HG03342 (cell line): ENCODE measurements around the gene POP5.
A peak's percentile ranks its signal among the peaks of the same experiment; 100 is the strongest.
"Not testable (repeated sequence)": the region's sequence is repeated elsewhere in the genome, so short reads cannot be mapped to it uniquely, and the experiment has no call there.

ENCODE experiments used
- ATAC-seq: cut with Tn5 transposase; IDR thresholded peaks from one replicate; pipeline ENCODE4 v1.9.1; 2021; ENCODE audit warnings: mild to moderate bottlenecking, moderate library complexity; ENCODE audit not compliant: unreplicated experiment

Gene POP5

DNA sequence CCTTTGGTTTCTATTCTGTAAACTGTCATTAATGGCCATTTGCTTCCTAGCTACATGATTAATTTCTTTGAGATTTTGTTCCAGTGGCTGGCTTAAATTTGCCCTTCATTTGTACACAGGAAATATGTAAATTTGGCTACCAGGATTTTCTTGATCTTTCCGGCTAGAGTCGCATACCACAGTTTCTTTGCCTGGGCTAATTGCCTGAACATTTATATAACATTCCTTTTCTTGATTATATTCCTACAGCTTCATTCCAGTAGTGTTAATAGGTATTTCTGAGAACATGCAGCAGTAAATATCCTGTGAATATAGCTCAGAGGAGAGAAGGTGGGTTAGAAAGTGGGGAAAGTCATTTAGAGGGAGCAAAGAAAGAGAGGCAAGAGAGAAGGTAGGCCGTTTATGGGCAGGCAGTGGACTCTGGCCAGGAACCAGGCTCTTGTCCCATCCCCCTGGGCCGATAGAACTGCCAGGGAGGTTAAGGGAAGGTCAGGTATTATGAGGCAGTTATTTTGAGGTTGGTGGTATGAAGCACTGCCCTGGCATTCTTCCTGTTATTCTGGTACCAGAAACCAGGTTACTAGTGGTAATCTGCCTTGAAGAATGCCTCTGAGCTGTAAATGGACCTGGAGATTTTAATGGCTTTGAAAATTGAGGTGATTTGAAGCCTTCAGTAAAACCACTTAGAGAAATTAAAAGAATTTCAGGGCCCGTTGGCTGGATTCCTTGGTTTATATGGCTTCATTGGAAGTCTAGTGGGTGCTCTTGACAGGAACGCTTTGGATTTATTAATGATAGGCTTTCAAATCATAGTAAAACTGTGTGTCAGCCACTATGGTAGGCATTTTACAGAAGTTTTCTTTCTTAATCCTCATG is 42.7 kb downstream of the POP5 start:
- no peak for ATAC-seq

DNA sequence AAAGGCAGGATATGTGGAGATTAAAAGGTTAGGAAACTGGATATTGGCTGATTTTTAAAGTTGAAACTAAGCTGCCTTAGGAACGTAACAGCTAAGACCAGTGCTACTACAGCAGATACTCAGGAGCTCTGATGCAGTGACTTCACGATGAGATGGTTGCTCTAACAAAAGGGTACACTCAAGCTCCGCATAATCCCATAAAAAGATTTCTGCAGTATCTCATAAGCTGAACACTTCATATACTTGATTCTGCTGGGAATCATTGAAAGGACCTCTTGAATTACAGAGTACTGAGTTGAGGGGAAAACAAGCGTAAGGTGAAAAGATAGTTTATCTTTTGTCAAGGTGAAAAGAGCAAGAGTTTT is 43.4 kb downstream of the POP5 start:
- ATAC-seq: no peak

DNA sequence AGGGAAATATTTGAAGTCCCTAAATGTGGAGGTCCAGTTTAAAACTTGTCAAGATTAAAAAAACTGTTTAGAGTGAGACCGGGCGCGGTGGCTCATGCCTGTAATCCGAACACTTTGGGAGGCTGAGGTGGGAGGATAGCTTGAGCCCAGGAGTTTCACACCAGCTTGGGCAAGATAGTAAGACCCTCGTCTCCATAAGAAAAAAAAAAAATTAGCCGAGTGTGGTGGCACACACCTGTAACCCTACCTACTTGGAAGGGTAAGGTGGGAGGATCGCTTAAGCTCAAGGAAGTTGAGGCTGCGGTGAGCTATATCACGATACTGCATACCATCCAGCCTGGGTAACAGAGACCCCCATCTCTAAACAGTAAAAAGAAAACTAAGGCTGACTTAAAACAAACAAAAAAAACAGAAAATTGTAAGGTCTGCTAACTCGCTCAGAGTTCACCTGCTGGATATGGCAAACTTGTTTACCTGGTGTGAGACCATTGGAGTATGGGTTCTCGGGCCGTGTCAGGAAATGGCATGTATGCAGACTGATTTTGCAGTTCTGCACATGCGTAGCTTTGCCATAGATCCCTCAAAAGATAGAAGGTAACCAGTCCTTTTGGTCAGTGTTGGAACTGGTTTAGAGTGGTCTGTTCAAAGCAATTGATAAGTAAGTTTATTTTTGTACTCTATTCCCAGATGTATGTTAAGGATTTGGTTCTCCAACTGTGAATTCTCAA is 45.0 kb downstream of the POP5 start:
- ATAC-seq: no peak

- peak; percentile 33 for ATAC-seq
Measured at GRCh38 chr12:120534703-120535655, 46.2 kb downstream of the POP5 start.

DNA sequence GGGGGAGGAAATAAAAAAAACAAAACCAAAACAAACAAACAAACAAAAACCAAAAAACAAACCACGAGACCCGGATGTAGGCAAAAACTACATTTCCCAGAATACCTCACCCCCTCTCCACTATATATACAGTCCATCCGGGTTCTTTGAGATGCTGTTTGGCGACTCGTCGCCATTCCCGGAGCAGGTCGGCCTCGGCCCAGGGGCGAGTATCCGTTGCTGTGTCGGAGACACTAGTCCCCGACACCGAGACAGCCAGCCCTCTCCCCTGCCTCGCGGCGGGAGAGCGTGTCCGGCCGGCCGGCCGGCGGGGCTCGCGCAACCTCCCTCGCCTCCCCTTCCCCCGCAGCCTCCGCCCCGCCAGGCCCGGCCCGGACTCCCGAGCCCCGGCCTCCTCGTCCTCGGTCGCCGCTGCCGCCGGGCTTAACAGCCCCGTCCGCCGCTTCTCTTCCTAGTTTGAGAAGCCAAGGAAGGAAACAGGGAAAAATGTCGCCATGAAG is 46.9 kb downstream of the POP5 start, which contains the start of gene RNF10:
Gene RNF10 (plus strand): TSS at position 154 of the 500 bp plus-strand sequence. CDS start 456 bp downstream, outside the sequence.
- ATAC-seq: peak; percentile 67

- ATAC-seq: no peak
Measured at GRCh38 chr12:120532701-120533238, 48.4 kb downstream of the POP5 start.

- ATAC-seq: not testable (repeated sequence)
Measured at GRCh38 chr12:120530418-120530761, 50.8 kb downstream of the POP5 start.

- no peak for ATAC-seq
Measured at GRCh38 chr12:120529641-120530417, 51.4 kb downstream of the POP5 start.

- ATAC-seq: peak; percentile 73
Measured at GRCh38 chr12:120528861-120529525, 52.2 kb downstream of the POP5 start, which contains the start of gene COQ5. Gene COQ5 (minus strand): TSS chr12:120529158. CDS start chr12:120529141, 17 bp downstream.
